Upper lobe of left lung (tissue), 6 donors: ENCODE data around the gene OR2F1. TPM values are rescaled to one million over a fixed set of nuclear protein-coding genes. Genes with fewer than 3 reads are reported as not detected.

ENCODE experiments used
- ATAC-seq, 2 donors: fragments of 200-7000 bp; cut with Tn5 transposase; one replicate each; pipeline ENCODE4 v1.9.1; 2022; ENCODE audit warnings: mild to moderate bottlenecking in 2 of 2, moderate library complexity in 2 of 2; ENCODE audit not compliant: low FRiP score in 2 of 2
- DNase-seq, 2 donors: peaks; one replicate each; pipeline ENCODE4 v3.0.0-alpha.2; 2019 to 2020
- H3K27ac ChIP-seq, 4 donors: fragments of 200-600 bp; sonication (generic); one replicate each; pipeline ENCODE4 v1.5.1; 2016 to 2019
- H3K27me3 ChIP-seq, 4 donors: fragments of 200-600 bp; sonication (generic); one replicate each; pipeline ENCODE4 v1.5.1; 2017 to 2019
- H3K36me3 ChIP-seq, 4 donors: fragments of 200-600 bp; sonication (generic); one replicate each; pipeline ENCODE4 v1.5.1; 2016 to 2019
- H3K4me1 ChIP-seq, 4 donors: fragments of 200-600 bp; sonication (generic); one replicate each; pipeline ENCODE4 v1.5.1; 2018 to 2019
- H3K4me3 ChIP-seq, 4 donors: fragments of 200-600 bp; sonication (generic); one replicate each; pipeline ENCODE4 v1.5.1; 2017 to 2019; ENCODE audit warnings: mild to moderate bottlenecking in 2 of 4, moderate library complexity in 1 of 4
- H3K9me3 ChIP-seq, 4 donors: fragments of 200-600 bp; sonication (generic); one replicate each; pipeline ENCODE4 v1.5.1; 2018 to 2019
- EP300 ChIP-seq, 4 donors: sonication (generic); formaldehyde crosslinking; IDR thresholded peaks; one replicate each; pipeline ENCODE4 v1.5.1; 2017; ENCODE audit warnings: antibody characterized with exemption in 4 of 4, control low read depth in 2 of 4
- POLR2A ChIP-seq, 4 donors: fragments of 450-650 bp; IDR thresholded peaks; one replicate each; pipeline ENCODE4 v1.5.1; 2016 to 2017; ENCODE audit warnings: antibody characterized with exemption in 4 of 4, mild to moderate bottlenecking in 2 of 4
- POLR2AphosphoS5 ChIP-seq, 2 donors: sonication (generic); formaldehyde crosslinking; IDR thresholded peaks; one replicate each; pipeline ENCODE4 v1.5.1; 2017; ENCODE audit warnings: antibody characterized with exemption in 2 of 2
- WGBS, 2 donors: methylation state at CpG; one replicate each; pipeline ENCODE4 v1.1.5; 2017 to 2018; 5-methylcytosine and 5-hydroxymethylcytosine counted together
- total RNA-seq, 6 donors: library from RNA; depleted of rRNA in 4 of 6; stranded (reverse); fragments of >200 nt in 4 of 6; gene quantifications; one replicate each; pipeline versions ENCODE4 v1.1.0 to v1.2.1, GENCODE V29; 2016 to 2021
- TF ChIP-seq, protein P1 (sequence below), 6 experiments: fragments of 450-650 bp in 4 of 6; fragments of 200-600 bp in 2 of 6; sonication (generic) in 2 of 6; IDR thresholded peaks; one replicate each; pipeline ENCODE4 v1.5.1; 2016 to 2019; ENCODE audit warnings: antibody characterized with exemption in 6 of 6
- donor health status: DM: no; HTN: no; CAD: no; lungs with moderate emphysema.
- donor health status: DM: no; HTN: yes; CAD: no; lungs with severe emphysema.

OR2F1 gene
- total RNA-seq, 6 donors from 2014 or later: not detected

DNA sequence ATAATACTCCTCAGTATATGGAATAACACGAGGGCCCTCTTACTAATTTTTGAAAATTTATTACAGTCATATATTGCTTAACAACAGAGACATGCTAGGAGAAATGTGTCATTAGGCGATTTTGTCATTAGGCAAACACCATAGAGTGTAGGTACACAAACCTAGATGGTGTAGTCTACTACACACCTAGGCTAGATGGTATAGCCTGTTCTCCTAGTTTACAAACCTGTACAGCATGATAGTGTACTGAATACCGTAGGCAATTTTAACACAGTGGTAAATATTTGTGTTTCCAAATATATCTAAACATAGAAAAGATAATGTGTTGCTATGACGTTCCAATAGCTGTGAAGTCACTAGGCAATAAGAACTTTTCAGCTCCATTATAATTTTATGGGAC is 12.8 kb downstream of the OR2F1 start:
- 71 to 79% methylated on average over 4 of the region's 4 CpGs for WGBS, 2 donors
- DNase-seq (no peak), ATAC-seq (no peak)

DNA sequence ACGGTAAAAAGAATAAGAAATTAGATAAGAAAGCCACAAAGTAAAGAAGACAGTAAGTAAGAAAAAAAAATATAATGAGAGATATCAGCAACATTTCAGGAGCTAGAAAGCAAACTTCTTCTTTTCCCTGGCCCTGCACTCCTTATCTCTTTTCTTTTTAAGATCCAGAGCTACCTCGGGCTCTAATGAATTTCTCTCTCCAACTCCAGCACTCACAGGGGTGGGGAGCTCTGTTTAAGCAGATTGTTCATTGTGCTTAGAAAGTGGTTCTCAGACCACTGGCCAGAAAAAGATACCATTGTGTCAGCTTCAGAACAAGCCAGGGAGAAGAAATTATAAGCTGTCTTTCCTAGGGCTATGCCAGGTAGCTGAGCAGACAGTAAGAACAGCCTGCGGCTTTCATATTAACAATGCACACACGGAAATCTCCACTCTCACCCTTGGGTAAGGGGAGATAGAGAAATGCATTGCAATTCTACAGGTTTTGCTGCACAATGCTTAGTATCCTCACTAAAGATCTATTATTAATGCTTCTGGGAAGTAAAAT is 19.3 kb downstream of the OR2F1 start:
- Histone ChIP-seq H3K27ac (no peak overlapping the region), H3K27me3 (no peaks in the 10 kb centered on the region), H3K36me3 (no peaks in the 10 kb centered on the region), H3K4me1 (no peaks in the 10 kb centered on the region), H3K9me3 (no peaks in the 10 kb centered on the region), H3K4me3 (no peak overlapping the region)
- ATAC-seq: no peak
- no peak for TF ChIP-seq EP300 (IDR thresholded peaks at IDR 0.05)
- TF ChIP-seq POLR2AphosphoS5 (IDR thresholded peaks at IDR 0.05): no peak
- no peak for TF ChIP-seq POLR2A (IDR thresholded peaks at IDR 0.05)
- TF ChIP-seq, protein P1, sequence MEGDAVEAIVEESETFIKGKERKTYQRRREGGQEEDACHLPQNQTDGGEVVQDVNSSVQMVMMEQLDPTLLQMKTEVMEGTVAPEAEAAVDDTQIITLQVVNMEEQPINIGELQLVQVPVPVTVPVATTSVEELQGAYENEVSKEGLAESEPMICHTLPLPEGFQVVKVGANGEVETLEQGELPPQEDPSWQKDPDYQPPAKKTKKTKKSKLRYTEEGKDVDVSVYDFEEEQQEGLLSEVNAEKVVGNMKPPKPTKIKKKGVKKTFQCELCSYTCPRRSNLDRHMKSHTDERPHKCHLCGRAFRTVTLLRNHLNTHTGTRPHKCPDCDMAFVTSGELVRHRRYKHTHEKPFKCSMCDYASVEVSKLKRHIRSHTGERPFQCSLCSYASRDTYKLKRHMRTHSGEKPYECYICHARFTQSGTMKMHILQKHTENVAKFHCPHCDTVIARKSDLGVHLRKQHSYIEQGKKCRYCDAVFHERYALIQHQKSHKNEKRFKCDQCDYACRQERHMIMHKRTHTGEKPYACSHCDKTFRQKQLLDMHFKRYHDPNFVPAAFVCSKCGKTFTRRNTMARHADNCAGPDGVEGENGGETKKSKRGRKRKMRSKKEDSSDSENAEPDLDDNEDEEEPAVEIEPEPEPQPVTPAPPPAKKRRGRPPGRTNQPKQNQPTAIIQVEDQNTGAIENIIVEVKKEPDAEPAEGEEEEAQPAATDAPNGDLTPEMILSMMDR (IDR thresholded peaks at IDR 0.05): no peak
- no peak for DNase-seq
- WGBS, 2 donors: 69 to 77% methylated on average over 4 of the region's 4 CpGs

More for the DNA sequence above, 12.8 kb downstream of the OR2F1 start:
- Histone ChIP-seq H3K27ac (no peak overlapping the region), H3K9me3 (no peaks in the 10 kb centered on the region), H3K36me3 (no peaks in the 10 kb centered on the region), H3K4me1 (no peaks in the 10 kb centered on the region), H3K4me3 (no peak overlapping the region), H3K27me3 (no peaks in the 10 kb centered on the region)
- TF ChIP-seq POLR2A (IDR thresholded peaks at IDR 0.05) (no peak), POLR2AphosphoS5 (IDR thresholded peaks at IDR 0.05) (no peak), EP300 (IDR thresholded peaks at IDR 0.05) (no peak)
- TF ChIP-seq, protein P1 (IDR thresholded peaks at IDR 0.05): no peak

DNA sequence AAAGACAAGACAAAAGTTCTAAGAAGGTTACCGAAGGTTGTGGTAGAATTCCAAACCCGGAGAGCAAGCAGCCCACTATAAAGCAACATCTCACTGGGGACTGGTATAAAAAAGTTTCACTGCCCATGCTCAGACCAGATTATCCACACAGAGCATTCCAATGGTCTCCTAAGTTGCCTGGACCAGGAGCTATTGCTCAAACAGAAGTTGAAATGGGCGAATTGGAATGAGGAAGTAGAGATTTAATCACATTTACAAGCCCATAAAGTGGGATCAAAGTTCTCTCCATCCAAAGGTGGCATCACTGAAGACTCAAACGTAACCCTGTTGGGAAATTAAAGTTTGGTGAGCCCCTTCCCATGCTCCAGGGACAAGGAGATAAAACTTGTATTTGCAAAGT is 19.8 kb downstream of the OR2F1 start:
- no peak for DNase-seq
- 62 to 71% methylated on average over 4 of the region's 4 CpGs for WGBS, 2 donors
- H3K27me3 ChIP-seq: no peaks in the 10 kb centered on the region
- no peak for TF ChIP-seq POLR2A (IDR thresholded peaks at IDR 0.05)
- TF ChIP-seq, protein P1 (IDR thresholded peaks at IDR 0.05): no peak
- no peak for TF ChIP-seq POLR2AphosphoS5 (IDR thresholded peaks at IDR 0.05)
- TF ChIP-seq EP300 (IDR thresholded peaks at IDR 0.05): no peak
- H3K27ac ChIP-seq: no peak overlapping the region
- H3K36me3 ChIP-seq: no peaks in the 10 kb centered on the region
- no peak overlapping the region for H3K4me3 ChIP-seq
- no peaks in the 10 kb centered on the region for H3K9me3 ChIP-seq
- H3K4me1 ChIP-seq: no peaks in the 10 kb centered on the region
- no peak for ATAC-seq

DNA sequence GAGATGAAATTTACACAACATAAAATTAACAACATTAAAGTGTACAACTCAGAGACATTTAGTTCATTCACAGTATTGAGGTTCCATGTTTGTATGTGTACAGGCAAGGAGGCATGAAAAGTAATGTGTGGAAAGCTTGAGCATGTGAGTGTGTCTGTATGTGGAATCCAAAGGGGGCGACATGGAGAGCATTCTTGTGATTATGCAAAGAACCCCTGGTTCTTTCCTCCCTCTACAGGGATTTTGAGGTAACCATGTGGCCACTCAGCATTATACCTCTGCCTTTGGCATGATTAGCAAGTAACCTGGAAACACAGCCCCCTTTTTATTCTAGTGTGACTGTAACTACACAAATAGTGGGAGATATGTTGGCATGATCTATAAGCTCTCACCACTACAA is 21.0 kb downstream of the OR2F1 start:
- WGBS, 2 donors: 39 to 68% methylated on average over 1 of the region's 1 CpG
- DNase-seq (no peak), ATAC-seq (no peak)

DNA sequence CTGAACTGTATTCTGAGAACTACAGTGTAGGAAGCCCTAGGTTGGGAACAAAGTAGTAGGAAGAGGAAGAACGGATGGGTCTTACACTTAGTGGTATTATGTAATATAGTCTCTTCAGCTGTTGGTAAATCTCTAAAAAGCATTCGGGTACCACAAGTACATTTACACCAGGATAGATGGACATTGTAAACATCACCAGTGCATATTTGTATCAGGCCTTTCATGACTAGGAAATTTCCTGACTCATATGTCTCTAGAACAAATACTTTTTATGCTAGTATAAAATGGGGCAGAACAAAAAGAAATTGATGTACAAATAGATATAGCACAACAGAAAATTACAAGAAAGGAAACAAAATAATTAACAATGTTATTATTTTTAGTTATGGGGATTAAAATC is 23.9 kb downstream of the OR2F1 start:
- 61 to 67% methylated on average over 2 of the region's 2 CpGs for WGBS, 2 donors

More for the DNA sequence above, 21.0 kb downstream of the OR2F1 start:
- TF ChIP-seq POLR2AphosphoS5 (IDR thresholded peaks at IDR 0.05) (no peak), POLR2A (IDR thresholded peaks at IDR 0.05) (no peak)
- TF ChIP-seq, protein P1 (IDR thresholded peaks at IDR 0.05): no peak
- no peak overlapping the region for H3K27ac ChIP-seq
- no peaks in the 10 kb centered on the region for H3K27me3 ChIP-seq
- no peaks in the 10 kb centered on the region for H3K36me3 ChIP-seq
- H3K4me1 ChIP-seq: no peaks in the 10 kb centered on the region
- no peaks in the 10 kb centered on the region for H3K9me3 ChIP-seq
- H3K4me3 ChIP-seq: no peak overlapping the region

More for the DNA sequence above, 23.9 kb downstream of the OR2F1 start:
- Histone ChIP-seq H3K27ac (no peak overlapping the region), H3K4me1 (no peaks in the 10 kb centered on the region), H3K9me3 (no peaks in the 10 kb centered on the region), H3K4me3 (no peak overlapping the region), H3K36me3 (no peaks in the 10 kb centered on the region), H3K27me3 (no peaks in the 10 kb centered on the region)
- DNase-seq: no peak
- TF ChIP-seq, protein P1 (IDR thresholded peaks at IDR 0.05): no peak
- TF ChIP-seq EP300 (IDR thresholded peaks at IDR 0.05) (no peak), POLR2AphosphoS5 (IDR thresholded peaks at IDR 0.05) (no peak), POLR2A (IDR thresholded peaks at IDR 0.05) (no peak)
- ATAC-seq: no peak
